GM12891 (cell line): ENCODE results near the gene CA7.

Source experiments
- PAX5 ChIP-seq: IDR thresholded peaks from 2 replicates; pipeline ENCODE4 v1.6.1; 2011; ENCODE audit warnings: low read length, moderate library complexity, mild to moderate bottlenecking; ENCODE audit not compliant: insufficient read depth, severe bottlenecking
- POLR2A ChIP-seq: IDR thresholded peaks from 2 replicates; pipeline ENCODE4 v1.6.1; 2011; ENCODE audit warnings: low read depth, low read length, control low read depth
- SPI1 ChIP-seq: IDR thresholded peaks from 2 replicates; pipeline ENCODE4 v1.6.1; 2011; ENCODE audit warnings: low read depth, low read length, control low read depth
- TAF1 ChIP-seq: IDR thresholded peaks from 2 replicates; pipeline ENCODE4 v1.6.1; 2011; ENCODE audit warnings: low read depth, low read length, control low read depth

DNA sequence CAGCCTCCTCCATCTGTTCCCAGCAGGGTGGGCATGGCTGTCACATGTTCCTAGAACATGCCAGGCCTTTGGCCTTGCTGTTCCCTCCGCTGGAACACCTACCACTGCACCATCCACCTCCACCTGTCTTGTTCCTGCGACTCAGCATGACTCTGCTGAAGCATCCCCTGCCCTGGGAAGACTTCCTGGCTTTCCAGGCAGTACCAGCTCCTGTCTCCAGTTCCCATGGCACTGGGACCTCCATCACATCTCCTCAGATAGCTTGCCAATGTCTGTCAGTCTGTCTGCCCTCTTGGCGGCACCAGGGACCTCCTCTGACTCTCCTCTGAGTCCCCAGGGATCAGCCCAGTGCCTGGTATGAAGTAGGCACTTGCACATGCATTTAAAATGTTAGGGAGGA lies 51.8 kb downstream of the CA7 start:
- no peak for TF ChIP-seq POLR2A
- no peak for TF ChIP-seq SPI1
- no peak for TF ChIP-seq TAF1
- TF ChIP-seq PAX5, result no peak
